Measurements from ENCODE around the gene GRIN2A. TPM values are rescaled to one million over a fixed set of nuclear protein-coding genes. Genes with fewer than 3 reads are reported as not detected.

The GRIN2A gene
- polyA plus RNA-seq, 2 donors = 0.02 to 0.04 TPM

- Histone ChIP-seq H3K4me3 (ENCODE audit: low read depth in 1 of 2, low read length in 2 of 2) (no peak overlapping the region), H3K27ac (ENCODE audit: low read depth in 2 of 2, low read length in 1 of 2) (no peak overlapping the region), H3K36me3 (ENCODE audit: control insufficient read depth in 2 of 2, insufficient read depth in 2 of 2, low read length in 1 of 2) (no peaks in the 10 kb centered on the region), H3K4me1 (ENCODE audit: control insufficient read depth in 2 of 2, insufficient read depth in 2 of 2, low read length in 1 of 2) (no peaks in the 10 kb centered on the region), H3K9me3 (ENCODE audit: control insufficient read depth in 2 of 2, insufficient read depth in 1 of 2, low read depth in 1 of 2, low read length in 1 of 2) (no peaks in the 10 kb centered on the region), H3K27me3 (ENCODE audit: control insufficient read depth in 1 of 2, insufficient read depth in 2 of 2, low read length in 2 of 2) (no peaks in the 10 kb centered on the region)
These were observed 225.2 kb downstream of the GRIN2A start for GRCh38 chr16:9957002-9957401.

- Histone ChIP-seq H3K4me3 (ENCODE audit: low read depth in 1 of 2, low read length in 2 of 2) (no peak overlapping the region), H3K4me1 (ENCODE audit: control insufficient read depth in 2 of 2, insufficient read depth in 2 of 2, low read length in 1 of 2) (no peaks in the 10 kb centered on the region)
- 75 to 84% methylated on average over 6 of the region's 6 CpGs for WGBS, 2 donors
These were observed 226.6 kb downstream of the GRIN2A start for GRCh38 chr16:9955677-9956076.

DNA sequence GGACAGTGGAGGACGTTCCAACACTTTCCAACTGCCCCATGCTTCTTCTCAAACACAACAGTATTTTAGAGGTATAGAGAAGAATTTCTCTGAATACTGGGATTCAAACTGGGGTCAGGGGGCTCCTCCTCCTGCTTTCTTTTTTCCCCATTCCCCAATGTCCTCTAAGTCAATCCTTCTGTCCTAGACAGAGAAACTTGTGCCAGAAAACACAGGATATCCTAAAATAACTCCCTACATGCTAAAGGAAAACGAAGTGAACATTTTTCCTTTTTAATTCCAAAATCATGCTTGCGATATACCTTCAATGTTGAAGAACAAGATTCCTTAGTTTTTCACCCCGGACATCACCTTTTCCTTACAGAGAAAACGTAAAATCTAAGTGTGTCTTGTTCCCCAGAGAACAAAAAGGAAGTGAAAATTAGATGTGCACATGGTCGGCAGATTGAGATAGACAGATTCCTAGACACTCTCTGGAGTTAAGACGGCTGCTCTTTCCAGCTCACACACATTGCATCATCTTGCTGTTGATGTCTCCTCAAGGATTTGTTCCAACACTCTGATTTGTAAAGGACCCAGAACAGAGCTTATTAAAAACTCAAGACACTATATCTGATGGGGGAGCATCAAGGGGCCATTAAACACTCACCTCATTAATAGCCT lies 228.2 kb downstream of the GRIN2A start:
- Histone ChIP-seq H3K9me3 (ENCODE audit: control insufficient read depth in 2 of 2, insufficient read depth in 1 of 2, low read depth in 1 of 2, low read length in 1 of 2) (no peaks in the 10 kb centered on the region), H3K4me1 (ENCODE audit: control insufficient read depth in 2 of 2, insufficient read depth in 2 of 2, low read length in 1 of 2) (no peaks in the 10 kb centered on the region), H3K27ac (ENCODE audit: low read depth in 2 of 2, low read length in 1 of 2) (no peak overlapping the region), H3K27me3 (ENCODE audit: control insufficient read depth in 1 of 2, insufficient read depth in 2 of 2, low read length in 2 of 2) (no peaks in the 10 kb centered on the region), H3K4me3 (ENCODE audit: low read depth in 1 of 2, low read length in 2 of 2) (no peak overlapping the region), H3K36me3 (ENCODE audit: control insufficient read depth in 2 of 2, insufficient read depth in 2 of 2, low read length in 1 of 2) (no peaks in the 10 kb centered on the region)
- WGBS, 2 donors = 58 to 63% methylated on average over 7 of the region's 7 CpGs

More at GRCh38 chr16:9955677-9956076, 226.6 kb downstream of the GRIN2A start:
- Histone ChIP-seq H3K27me3 (ENCODE audit: control insufficient read depth in 1 of 2, insufficient read depth in 2 of 2, low read length in 2 of 2) (no peaks in the 10 kb centered on the region), H3K9me3 (ENCODE audit: control insufficient read depth in 2 of 2, insufficient read depth in 1 of 2, low read depth in 1 of 2, low read length in 1 of 2) (no peaks in the 10 kb centered on the region), H3K36me3 (ENCODE audit: control insufficient read depth in 2 of 2, insufficient read depth in 2 of 2, low read length in 1 of 2) (no peaks in the 10 kb centered on the region), H3K27ac (ENCODE audit: low read depth in 2 of 2, low read length in 1 of 2) (no peak overlapping the region)

GRCh38 chr16:9950658-9951057 lies 231.6 kb downstream of the GRIN2A start:
- WGBS, 2 donors = 65 to 69% methylated on average over 7 of the region's 7 CpGs
- Histone ChIP-seq H3K4me1 (ENCODE audit: control insufficient read depth in 2 of 2, insufficient read depth in 2 of 2, low read length in 1 of 2) (no peaks in the 10 kb centered on the region), H3K4me3 (ENCODE audit: low read depth in 1 of 2, low read length in 2 of 2) (no peak overlapping the region), H3K27ac (ENCODE audit: low read depth in 2 of 2, low read length in 1 of 2) (no peak overlapping the region), H3K36me3 (ENCODE audit: control insufficient read depth in 2 of 2, insufficient read depth in 2 of 2, low read length in 1 of 2) (no peaks in the 10 kb centered on the region), H3K27me3 (ENCODE audit: control insufficient read depth in 1 of 2, insufficient read depth in 2 of 2, low read length in 2 of 2) (no peaks in the 10 kb centered on the region), H3K9me3 (ENCODE audit: control insufficient read depth in 2 of 2, insufficient read depth in 1 of 2, low read depth in 1 of 2, low read length in 1 of 2) (peaks cover 0 to 2% of the 10 kb centered on the region in 2 donors)

GRCh38 chr16:9949396-9949795 lies 232.8 kb downstream of the GRIN2A start:
- Histone ChIP-seq H3K4me3 (ENCODE audit: low read depth in 1 of 2, low read length in 2 of 2) (no peak overlapping the region), H3K9me3 (ENCODE audit: control insufficient read depth in 2 of 2, insufficient read depth in 1 of 2, low read depth in 1 of 2, low read length in 1 of 2) (peaks cover 0 to 2% of the 10 kb centered on the region in 2 donors), H3K4me1 (ENCODE audit: control insufficient read depth in 2 of 2, insufficient read depth in 2 of 2, low read length in 1 of 2) (no peaks in the 10 kb centered on the region), H3K27me3 (ENCODE audit: control insufficient read depth in 1 of 2, insufficient read depth in 2 of 2, low read length in 2 of 2) (no peaks in the 10 kb centered on the region), H3K27ac (ENCODE audit: low read depth in 2 of 2, low read length in 1 of 2) (no peak overlapping the region), H3K36me3 (ENCODE audit: control insufficient read depth in 2 of 2, insufficient read depth in 2 of 2, low read length in 1 of 2) (no peaks in the 10 kb centered on the region)
- WGBS, 2 donors = 86 to 89% methylated on average over 5 of the region's 5 CpGs

DNA sequence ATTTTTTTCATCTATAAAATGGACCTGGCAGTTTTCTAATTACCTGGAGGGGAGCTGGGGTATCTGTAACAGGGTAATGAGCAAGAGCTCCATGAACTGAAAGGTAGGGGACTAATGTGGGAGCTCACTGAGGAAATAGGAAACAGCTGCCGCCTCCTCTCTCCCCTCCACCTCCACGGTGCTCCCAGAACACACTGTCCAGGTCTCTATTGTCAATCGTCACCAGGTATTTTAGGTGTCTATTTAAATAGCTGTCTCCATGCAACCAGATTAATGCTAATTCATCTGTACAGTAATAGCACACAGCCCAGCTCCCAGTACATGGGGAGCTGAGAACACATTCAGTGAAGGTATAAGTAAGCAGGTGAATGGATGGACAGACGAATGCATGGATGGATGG lies 233.3 kb downstream of the GRIN2A start:
- 84 to 88% methylated on average over 4 of the region's 4 CpGs for WGBS, 2 donors
- H3K4me1 ChIP-seq (ENCODE audit: control insufficient read depth in 2 of 2, insufficient read depth in 2 of 2, low read length in 1 of 2) = no peaks in the 10 kb centered on the region
- no peaks in the 10 kb centered on the region for H3K27me3 ChIP-seq (ENCODE audit: control insufficient read depth in 1 of 2, insufficient read depth in 2 of 2, low read length in 2 of 2)
- no peak overlapping the region for H3K27ac ChIP-seq (ENCODE audit: low read depth in 2 of 2, low read length in 1 of 2)
- peaks cover 0 to 2% of the 10 kb centered on the region in 2 donors for H3K9me3 ChIP-seq (ENCODE audit: control insufficient read depth in 2 of 2, insufficient read depth in 1 of 2, low read depth in 1 of 2, low read length in 1 of 2)
- no peaks in the 10 kb centered on the region for H3K36me3 ChIP-seq (ENCODE audit: control insufficient read depth in 2 of 2, insufficient read depth in 2 of 2, low read length in 1 of 2)
- H3K4me3 ChIP-seq (ENCODE audit: low read depth in 1 of 2, low read length in 2 of 2) = no peak overlapping the region

GRCh38 chr16:9946022-9946720 lies 236.1 kb downstream of the GRIN2A start:
- Histone ChIP-seq H3K9me3 (ENCODE audit: control insufficient read depth in 2 of 2, insufficient read depth in 1 of 2, low read depth in 1 of 2, low read length in 1 of 2) (peaks cover 0 to 4% of the 10 kb centered on the region in 2 donors), H3K4me3 (ENCODE audit: low read depth in 1 of 2, low read length in 2 of 2) (no peak overlapping the region), H3K27ac (ENCODE audit: low read depth in 2 of 2, low read length in 1 of 2) (no peak overlapping the region), H3K4me1 (ENCODE audit: control insufficient read depth in 2 of 2, insufficient read depth in 2 of 2, low read length in 1 of 2) (no peaks in the 10 kb centered on the region), H3K27me3 (ENCODE audit: control insufficient read depth in 1 of 2, insufficient read depth in 2 of 2, low read length in 2 of 2) (no peaks in the 10 kb centered on the region), H3K36me3 (ENCODE audit: control insufficient read depth in 2 of 2, insufficient read depth in 2 of 2, low read length in 1 of 2) (no peaks in the 10 kb centered on the region)
- WGBS, 2 donors = 80 to 83% methylated on average over 3 of the region's 3 CpGs

GRCh38 chr16:9943121-9943520 lies 239.1 kb downstream of the GRIN2A start:
- WGBS, 2 donors = 77 to 82% methylated on average over 5 of the region's 5 CpGs
- Histone ChIP-seq H3K9me3 (ENCODE audit: control insufficient read depth in 2 of 2, insufficient read depth in 1 of 2, low read depth in 1 of 2, low read length in 1 of 2) (peaks cover 0 to 5% of the 10 kb centered on the region in 2 donors), H3K36me3 (ENCODE audit: control insufficient read depth in 2 of 2, insufficient read depth in 2 of 2, low read length in 1 of 2) (no peaks in the 10 kb centered on the region), H3K27me3 (ENCODE audit: control insufficient read depth in 1 of 2, insufficient read depth in 2 of 2, low read length in 2 of 2) (no peaks in the 10 kb centered on the region), H3K27ac (ENCODE audit: low read depth in 2 of 2, low read length in 1 of 2) (no peak overlapping the region), H3K4me3 (ENCODE audit: low read depth in 1 of 2, low read length in 2 of 2) (no peak overlapping the region), H3K4me1 (ENCODE audit: control insufficient read depth in 2 of 2, insufficient read depth in 2 of 2, low read length in 1 of 2) (no peaks in the 10 kb centered on the region)

DNA sequence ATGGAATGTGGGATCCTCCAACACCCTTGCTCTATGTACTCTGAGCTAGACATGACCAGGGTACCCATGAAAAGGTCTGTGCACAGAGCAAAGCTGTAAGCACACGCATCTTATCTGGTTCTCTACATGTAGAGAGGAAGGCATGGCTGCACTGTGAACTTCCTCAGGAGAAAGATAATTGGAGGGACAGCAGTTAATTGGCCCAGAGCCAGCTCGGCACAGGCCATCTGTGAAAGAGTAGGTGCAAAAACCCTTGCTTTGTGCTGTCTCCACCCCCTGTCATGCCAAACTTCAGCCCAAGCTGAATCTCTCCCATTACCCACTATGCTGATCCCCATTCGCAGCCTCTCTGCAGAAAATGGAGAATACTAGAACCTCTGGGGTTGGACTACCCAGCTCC lies 241.0 kb downstream of the GRIN2A start:
- 72 to 74% methylated on average over 3 of the region's 3 CpGs for WGBS, 2 donors
- no peaks in the 10 kb centered on the region for H3K27me3 ChIP-seq (ENCODE audit: control insufficient read depth in 1 of 2, insufficient read depth in 2 of 2, low read length in 2 of 2)
- H3K9me3 ChIP-seq (ENCODE audit: control insufficient read depth in 2 of 2, insufficient read depth in 1 of 2, low read depth in 1 of 2, low read length in 1 of 2) = peaks cover 0 to 5% of the 10 kb centered on the region in 2 donors
- H3K27ac ChIP-seq (ENCODE audit: low read depth in 2 of 2, low read length in 1 of 2) = no peak overlapping the region
- H3K4me3 ChIP-seq (ENCODE audit: low read depth in 1 of 2, low read length in 2 of 2) = no peak overlapping the region
- H3K4me1 ChIP-seq (ENCODE audit: control insufficient read depth in 2 of 2, insufficient read depth in 2 of 2, low read length in 1 of 2) = no peaks in the 10 kb centered on the region
- H3K36me3 ChIP-seq (ENCODE audit: control insufficient read depth in 2 of 2, insufficient read depth in 2 of 2, low read length in 1 of 2) = no peaks in the 10 kb centered on the region

Measured in esophagus (tissue), 2 donors.